Measurements from ENCODE around the gene KRT40.

The KRT40 gene

DNA sequence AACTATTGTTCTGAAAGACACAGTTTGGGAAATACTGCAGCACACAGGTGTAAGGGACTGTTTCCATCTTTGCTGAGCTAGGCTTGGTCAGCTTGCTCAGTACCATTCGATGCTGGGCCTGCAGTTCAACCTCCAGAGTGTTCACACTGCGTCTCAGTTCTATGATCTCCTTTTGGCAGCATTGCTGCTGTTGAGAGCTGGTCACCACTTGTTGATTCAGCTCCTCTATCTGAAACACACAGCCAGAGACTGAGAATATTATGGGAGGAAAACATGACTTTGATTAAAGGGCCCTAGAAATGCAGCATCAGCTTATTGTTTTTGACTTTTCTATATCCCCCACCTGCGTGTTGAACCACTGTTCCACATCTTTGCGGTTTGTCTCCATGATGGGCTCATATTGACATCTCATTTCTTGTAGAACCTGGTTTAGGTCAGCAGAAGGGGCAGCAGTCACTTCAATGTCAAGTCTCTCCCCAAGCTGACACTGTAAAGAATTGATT, 22.0 kb downstream of the KRT40 start:
- H2AFZ ChIP-seq (ENCODE audit: low read depth, low read length, severe bottlenecking): no peak overlapping the region
- no peaks in the 10 kb centered on the region for H3K36me3 ChIP-seq (ENCODE audit: low read length)

GRCh38 chr17:40961591-40961990, 22.5 kb downstream of the KRT40 start:
- no peaks in the 10 kb centered on the region for H3K9me2 ChIP-seq (replicated peaks; ENCODE audit: insufficient read depth, low read length)
- H3F3A ChIP-seq (ENCODE audit: insufficient read depth): no peaks in the 10 kb centered on the region
- H3K27ac ChIP-seq (ENCODE audit: low read depth, low read length): no peak overlapping the region
- no peak overlapping the region for H3K4me2 ChIP-seq (ENCODE audit: low read depth, low read length, poor library complexity, severe bottlenecking)
- H3K79me2 ChIP-seq (ENCODE audit: insufficient read depth, low read length): no peaks in the 10 kb centered on the region
- no peak overlapping the region for H3K9ac ChIP-seq (ENCODE audit: low read length)
- H3K36me3 ChIP-seq (ENCODE audit: low read length): no peaks in the 10 kb centered on the region
- no peak overlapping the region for H3K4me3 ChIP-seq (ENCODE audit: insufficient read depth, low read length, poor library complexity, severe bottlenecking)
- H3K9me3 ChIP-seq (ENCODE audit: insufficient read depth, low read length): no peaks in the 10 kb centered on the region
- H4K20me1 ChIP-seq (ENCODE audit: low read depth, low read length): no peaks in the 10 kb centered on the region
- TF ChIP-seq, protein P1, sequence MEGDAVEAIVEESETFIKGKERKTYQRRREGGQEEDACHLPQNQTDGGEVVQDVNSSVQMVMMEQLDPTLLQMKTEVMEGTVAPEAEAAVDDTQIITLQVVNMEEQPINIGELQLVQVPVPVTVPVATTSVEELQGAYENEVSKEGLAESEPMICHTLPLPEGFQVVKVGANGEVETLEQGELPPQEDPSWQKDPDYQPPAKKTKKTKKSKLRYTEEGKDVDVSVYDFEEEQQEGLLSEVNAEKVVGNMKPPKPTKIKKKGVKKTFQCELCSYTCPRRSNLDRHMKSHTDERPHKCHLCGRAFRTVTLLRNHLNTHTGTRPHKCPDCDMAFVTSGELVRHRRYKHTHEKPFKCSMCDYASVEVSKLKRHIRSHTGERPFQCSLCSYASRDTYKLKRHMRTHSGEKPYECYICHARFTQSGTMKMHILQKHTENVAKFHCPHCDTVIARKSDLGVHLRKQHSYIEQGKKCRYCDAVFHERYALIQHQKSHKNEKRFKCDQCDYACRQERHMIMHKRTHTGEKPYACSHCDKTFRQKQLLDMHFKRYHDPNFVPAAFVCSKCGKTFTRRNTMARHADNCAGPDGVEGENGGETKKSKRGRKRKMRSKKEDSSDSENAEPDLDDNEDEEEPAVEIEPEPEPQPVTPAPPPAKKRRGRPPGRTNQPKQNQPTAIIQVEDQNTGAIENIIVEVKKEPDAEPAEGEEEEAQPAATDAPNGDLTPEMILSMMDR (IDR thresholded peaks at IDR 0.05; ENCODE audit: insufficient read depth, low read length, poor library complexity, severe bottlenecking): no peak
- TF ChIP-seq EZH2phosphoT487 (conservative IDR thresholded peaks at IDR 0.05; ENCODE audit: low read length): no peak
- no peaks in the 10 kb centered on the region for H3K27me3 ChIP-seq (ENCODE audit: low read length)
- H2AFZ ChIP-seq (ENCODE audit: low read depth, low read length, severe bottlenecking): no peak overlapping the region

More for the DNA sequence above, 22.0 kb downstream of the KRT40 start:
- H3K27me3 ChIP-seq (ENCODE audit: low read length): no peaks in the 10 kb centered on the region
- no peaks in the 10 kb centered on the region for H4K20me1 ChIP-seq (ENCODE audit: low read depth, low read length)
- no peaks in the 10 kb centered on the region for H3F3A ChIP-seq (ENCODE audit: insufficient read depth)
- TF ChIP-seq, protein P1 (IDR thresholded peaks at IDR 0.05; ENCODE audit: insufficient read depth, low read length, poor library complexity, severe bottlenecking): no peak
- no peak for TF ChIP-seq EZH2phosphoT487 (conservative IDR thresholded peaks at IDR 0.05; ENCODE audit: low read length)
- H3K4me2 ChIP-seq (ENCODE audit: low read depth, low read length, poor library complexity, severe bottlenecking): no peak overlapping the region
- no peaks in the 10 kb centered on the region for H3K9me2 ChIP-seq (replicated peaks; ENCODE audit: insufficient read depth, low read length)
- no peak overlapping the region for H3K9ac ChIP-seq (ENCODE audit: low read length)
- no peak overlapping the region for H3K4me3 ChIP-seq (ENCODE audit: insufficient read depth, low read length, poor library complexity, severe bottlenecking)
- no peak overlapping the region for H3K27ac ChIP-seq (ENCODE audit: low read depth, low read length)
- no peaks in the 10 kb centered on the region for H3K79me2 ChIP-seq (ENCODE audit: insufficient read depth, low read length)
- no peaks in the 10 kb centered on the region for H3K9me3 ChIP-seq (ENCODE audit: insufficient read depth, low read length)

DNA sequence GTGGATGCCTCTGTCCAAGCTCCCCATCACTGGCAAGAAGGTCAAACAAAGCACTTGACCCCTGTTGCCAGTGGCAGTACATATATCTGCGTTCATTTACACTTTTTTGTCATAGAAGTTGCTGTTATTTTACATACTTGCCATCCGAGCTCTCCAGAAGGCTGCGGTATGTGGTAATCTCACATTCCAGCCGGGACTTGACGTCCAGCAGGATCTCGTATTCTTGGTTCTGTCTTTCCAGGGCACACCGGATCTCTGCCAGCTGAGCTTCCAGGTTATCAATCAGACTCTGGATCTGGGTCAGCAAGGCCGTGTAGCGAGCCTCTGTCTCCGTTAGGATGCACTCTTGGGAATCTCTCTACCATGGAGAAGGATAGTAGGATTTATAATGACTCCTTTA, 24.0 kb downstream of the KRT40 start:
- Histone ChIP-seq H3K9me3 (ENCODE audit: insufficient read depth, low read length) (no peaks in the 10 kb centered on the region), H3K4me2 (ENCODE audit: low read depth, low read length, poor library complexity, severe bottlenecking) (no peak overlapping the region), H3K27me3 (ENCODE audit: low read length) (no peaks in the 10 kb centered on the region), H3K27ac (ENCODE audit: low read depth, low read length) (no peak overlapping the region), H3K36me3 (ENCODE audit: low read length) (no peaks in the 10 kb centered on the region), H3F3A (ENCODE audit: insufficient read depth) (no peaks in the 10 kb centered on the region), H3K4me3 (ENCODE audit: insufficient read depth, low read length, poor library complexity, severe bottlenecking) (no peak overlapping the region), H3K79me2 (ENCODE audit: insufficient read depth, low read length) (no peaks in the 10 kb centered on the region), H4K20me1 (ENCODE audit: low read depth, low read length) (no peaks in the 10 kb centered on the region), H3K9ac (ENCODE audit: low read length) (no peak overlapping the region), H3K9me2 (replicated peaks; ENCODE audit: insufficient read depth, low read length) (no peaks in the 10 kb centered on the region), H2AFZ (ENCODE audit: low read depth, low read length, severe bottlenecking) (no peak overlapping the region)
- no peak for TF ChIP-seq EZH2phosphoT487 (conservative IDR thresholded peaks at IDR 0.05; ENCODE audit: low read length)
- TF ChIP-seq, protein P1 (IDR thresholded peaks at IDR 0.05; ENCODE audit: insufficient read depth, low read length, poor library complexity, severe bottlenecking): no peak
